ENCODE data around the gene RENBP. TPM values are rescaled to one million over a fixed set of nuclear protein-coding genes. Genes with fewer than 3 reads are reported as not detected.

RENBP gene
- total and polyA plus RNA-seq, 4 experiments from 2014 or later: 0.65 to 21.3 (median 17.2) TPM; not detected in 1

- CTCF ChIA-PET (ENCODE audit: partially characterized antibody): interaction anchor here (0.8 to 6.1 kb wide), 7 partner anchors 10 to 402 kb away, joined by 3 to 31 read pairs (median 3); no protein-coding TSS in a partner anchor
- H3K4me3 Mint-ChIP-seq: peak overlapping the region; percentile 100
- intact Hi-C loops (cut with micrococcal nuclease): loop anchor here (1.0 to 10.0 kb wide), 4 partner anchors 41 to 404 kb away; partner anchors contain the start of genes ARHGAP4, EMD, FLNA and IDH3G
- H3K9me3 Mint-ChIP-seq: peaks cover 0 to 3% (median 0%) of the 10 kb centered on the region in 8 donors
- peaks cover 4 to 18% of the 10 kb centered on the region in 2 donors for H3K36me3 Mint-ChIP-seq
- POLR2A ChIA-PET (ENCODE audit: partially characterized antibody): interaction anchor here (0.7 to 10.3 kb wide), 21 partner anchors 9 to 1012 kb away, joined by 3 to 176 read pairs (median 9); partner anchors contain the start of genes ARHGAP4, IDH3G, IRAK1 and NAA10
- Histone ChIP-seq H3K4me3 (ENCODE audit: low read length in 2 of 2) (peak overlapping the region; percentile 61 to 90), H3K4me1 (ENCODE audit: insufficient read depth, low read length) (peaks cover 47% of the 10 kb centered on the region), H3K36me3 (ENCODE audit: insufficient read depth, low read length) (no peaks in the 10 kb centered on the region), H3K27me3 (ENCODE audit: insufficient read depth, low read length) (no peaks in the 10 kb centered on the region), H3K9me3 (ENCODE audit: control insufficient read depth in 1 of 2, low read length in 2 of 2) (no peaks in the 10 kb centered on the region), H3K27ac (ENCODE audit: low read depth, low read length) (peak overlapping the region; percentile 99)
- peaks cover 21 to 59% (median 44%) of the 10 kb centered on the region in 4 donors for H3K4me1 Mint-ChIP-seq
- peaks cover 0 to 1% of the 10 kb centered on the region in 2 donors for H3K27me3 Mint-ChIP-seq
- peak overlapping the region; percentile 97 to 100 (median 100) for H3K27ac Mint-ChIP-seq
- peak; percentile 89 to 95 (median 92) for DNase-seq
These were observed 26.6 kb upstream of the RENBP start for GRCh38 chrX:153971124-153971449.

GRCh38 chrX:153970357-153971123 is 26.1 kb upstream of the RENBP start:
- DNase-seq: peak in 3 of 5 donors; percentile 23 to 58 (median 47)
- no peaks in the 10 kb centered on the region for H3K36me3 ChIP-seq (ENCODE audit: insufficient read depth, low read length)
- H3K9me3 Mint-ChIP-seq: peaks cover 0 to 3% (median 0%) of the 10 kb centered on the region in 8 donors
- peak overlapping the region; percentile 99 for H3K27ac ChIP-seq (ENCODE audit: low read depth, low read length)
- CTCF ChIA-PET (ENCODE audit: partially characterized antibody): interaction anchor here (1.0 to 6.1 kb wide), 6 partner anchors 19 to 403 kb away, joined by 3 to 31 read pairs (median 3); no protein-coding TSS in a partner anchor
- POLR2A ChIA-PET (ENCODE audit: partially characterized antibody): interaction anchor here (0.9 to 10.3 kb wide), 19 partner anchors 9 to 1012 kb away, joined by 3 to 176 read pairs (median 10); partner anchors contain the start of genes ARHGAP4, IDH3G, IRAK1 and NAA10
- peaks cover 4 to 18% of the 10 kb centered on the region in 2 donors for H3K36me3 Mint-ChIP-seq
- peaks cover 20 to 58% (median 43%) of the 10 kb centered on the region in 4 donors for H3K4me1 Mint-ChIP-seq
- H3K27me3 ChIP-seq (ENCODE audit: insufficient read depth, low read length): no peaks in the 10 kb centered on the region
- H3K4me1 ChIP-seq (ENCODE audit: insufficient read depth, low read length): peaks cover 52% of the 10 kb centered on the region
- intact Hi-C loops (cut with micrococcal nuclease): loop anchor here (1.0 to 10.0 kb wide), 4 partner anchors 42 to 404 kb away; partner anchors contain the start of genes ARHGAP4, EMD, FLNA and IDH3G
- H3K9me3 ChIP-seq (ENCODE audit: control insufficient read depth in 1 of 2, low read length in 2 of 2): no peaks in the 10 kb centered on the region
- peak overlapping the region; percentile 97 to 100 (median 100) for H3K27ac Mint-ChIP-seq
- peak overlapping the region; percentile 100 for H3K4me3 Mint-ChIP-seq
- peaks cover 0 to 1% of the 10 kb centered on the region in 2 donors for H3K27me3 Mint-ChIP-seq
- peak overlapping the region; percentile 36 to 90 for H3K4me3 ChIP-seq (ENCODE audit: low read length in 2 of 2)

- H3K36me3 Mint-ChIP-seq: peaks cover 4 to 18% of the 10 kb centered on the region in 2 donors
- peak in 1 of 5 donors; percentile 50 for DNase-seq
- Histone ChIP-seq H3K9me3 (ENCODE audit: control insufficient read depth in 1 of 2, low read length in 2 of 2) (no peaks in the 10 kb centered on the region), H3K27ac (ENCODE audit: low read depth, low read length) (peak overlapping the region; percentile 99), H3K4me1 (ENCODE audit: insufficient read depth, low read length) (peaks cover 57% of the 10 kb centered on the region), H3K27me3 (ENCODE audit: insufficient read depth, low read length) (no peaks in the 10 kb centered on the region), H3K4me3 (ENCODE audit: low read length in 2 of 2) (peak overlapping the region; percentile 61 to 90), H3K36me3 (ENCODE audit: insufficient read depth, low read length) (no peaks in the 10 kb centered on the region)
- H3K4me3 Mint-ChIP-seq: peak overlapping the region; percentile 92 to 100 (median 100)
- intact Hi-C loops (cut with micrococcal nuclease): loop anchor here (5.0 to 10.0 kb wide), 2 partner anchors 42 to 405 kb away; partner anchors contain the start of genes EMD and FLNA
- peaks cover 21 to 63% (median 46%) of the 10 kb centered on the region in 4 donors for H3K4me1 Mint-ChIP-seq
- ChIA-PET CTCF (ENCODE audit: partially characterized antibody) (interaction anchor here (1.3 to 6.1 kb wide), 2 partner anchors 19 to 22 kb away, joined by 3 to 31 read pairs; no protein-coding TSS in a partner anchor), POLR2A (ENCODE audit: partially characterized antibody) (interaction anchor here (0.9 to 10.3 kb wide), 13 partner anchors 10 to 427 kb away, joined by 3 to 176 read pairs (median 11); partner anchors contain the start of genes ARHGAP4 and IRAK1)
- H3K27ac Mint-ChIP-seq: peak overlapping the region; percentile 84 to 97 (median 94)
- peaks cover 0 to 3% (median 0%) of the 10 kb centered on the region in 8 donors for H3K9me3 Mint-ChIP-seq
- peaks cover 0 to 1% of the 10 kb centered on the region in 2 donors for H3K27me3 Mint-ChIP-seq
These were observed 25.5 kb upstream of the RENBP start for GRCh38 chrX:153969904-153970356.

- ChIA-PET CTCF (ENCODE audit: partially characterized antibody) (interaction anchor here (0.8 to 6.1 kb wide), 7 partner anchors 11 to 49 kb away, joined by 3 to 31 read pairs (median 12); partner anchors contain the start of gene ARHGAP4), POLR2A (ENCODE audit: partially characterized antibody) (interaction anchor here (0.9 to 10.3 kb wide), 12 partner anchors 10 to 404 kb away, joined by 3 to 176 read pairs (median 4); partner anchors contain the start of genes ARHGAP4 and IRAK1)
- H3K4me1 ChIP-seq (ENCODE audit: insufficient read depth, low read length): peaks cover 56% of the 10 kb centered on the region
- H3K36me3 Mint-ChIP-seq: peaks cover 4 to 18% of the 10 kb centered on the region in 2 donors
- intact Hi-C loops (cut with micrococcal nuclease): no loop called here
- DNase-seq: no peak
- no peaks in the 10 kb centered on the region for H3K36me3 ChIP-seq (ENCODE audit: insufficient read depth, low read length)
- H3K4me1 Mint-ChIP-seq: peaks cover 16 to 58% (median 41%) of the 10 kb centered on the region in 4 donors
- H3K4me3 Mint-ChIP-seq: peak overlapping the region; percentile 92 to 100 (median 100)
- no peaks in the 10 kb centered on the region for H3K9me3 Mint-ChIP-seq
- H3K27ac ChIP-seq (ENCODE audit: low read depth, low read length): peak overlapping the region; percentile 99
- H3K27ac Mint-ChIP-seq: peak overlapping the region; percentile 87 to 99 (median 95)
- H3K27me3 Mint-ChIP-seq: peaks cover 0 to 1% of the 10 kb centered on the region in 2 donors
- peak overlapping the region; percentile 61 to 90 for H3K4me3 ChIP-seq (ENCODE audit: low read length in 2 of 2)
- no peaks in the 10 kb centered on the region for H3K27me3 ChIP-seq (ENCODE audit: insufficient read depth, low read length)
- H3K9me3 ChIP-seq (ENCODE audit: control insufficient read depth in 1 of 2, low read length in 2 of 2): no peaks in the 10 kb centered on the region
These were observed 24.9 kb upstream of the RENBP start for GRCh38 chrX:153969125-153969903.

GRCh38 chrX:153968754-153969124 is 24.3 kb upstream of the RENBP start:
- Mint-ChIP-seq H3K4me1 (peaks cover 13 to 52% (median 37%) of the 10 kb centered on the region in 4 donors), H3K36me3 (peaks cover 4 to 18% of the 10 kb centered on the region in 2 donors), H3K9me3 (no peaks in the 10 kb centered on the region), H3K27me3 (peaks cover 0 to 1% of the 10 kb centered on the region in 2 donors), H3K4me3 (peak overlapping the region; percentile 92 to 100 (median 100)), H3K27ac (peak overlapping the region; percentile 94 to 99 (median 96))
- CTCF ChIA-PET (ENCODE audit: partially characterized antibody): interaction anchor here (0.8 to 6.1 kb wide), 10 partner anchors 12 to 81 kb away, joined by 3 to 31 read pairs (median 4); partner anchors contain the start of gene ARHGAP4
- POLR2A ChIA-PET (ENCODE audit: partially characterized antibody): interaction anchor here (0.9 to 10.3 kb wide), 13 partner anchors 9 to 404 kb away, joined by 3 to 176 read pairs (median 4); partner anchors contain the start of genes ARHGAP4 and IRAK1
- Histone ChIP-seq H3K4me1 (ENCODE audit: insufficient read depth, low read length) (peaks cover 50% of the 10 kb centered on the region), H3K36me3 (ENCODE audit: insufficient read depth, low read length) (peaks cover 5% of the 10 kb centered on the region), H3K27me3 (ENCODE audit: insufficient read depth, low read length) (no peaks in the 10 kb centered on the region), H3K4me3 (ENCODE audit: low read length in 2 of 2) (peak overlapping the region; percentile 42 to 90), H3K9me3 (ENCODE audit: control insufficient read depth in 1 of 2, low read length in 2 of 2) (no peaks in the 10 kb centered on the region), H3K27ac (ENCODE audit: low read depth, low read length) (peak overlapping the region; percentile 99)
- intact Hi-C loops (cut with micrococcal nuclease): no loop called here
- DNase-seq: peak in 4 of 5 donors; percentile 40 to 69 (median 44)

DNA sequence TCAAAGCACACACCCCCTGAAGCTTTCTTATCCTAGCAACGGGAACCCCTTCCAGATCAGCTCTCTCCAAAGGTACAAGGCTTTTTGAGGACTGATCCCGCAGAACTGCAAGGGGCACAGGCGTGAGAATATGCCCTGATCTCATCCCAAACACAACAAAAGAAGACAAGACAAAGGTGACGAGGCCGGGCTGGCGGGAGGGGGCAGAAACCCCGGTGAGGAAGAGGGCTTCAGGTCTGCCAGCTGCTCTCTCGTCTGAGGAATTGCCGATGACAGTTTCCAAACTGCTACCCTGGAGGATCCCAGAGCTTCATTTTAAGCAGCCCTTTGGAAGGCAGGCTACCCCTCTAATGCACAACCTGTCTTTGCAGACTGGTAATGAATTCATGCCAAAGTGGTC is 23.8 kb upstream of the RENBP start:
- Mint-ChIP-seq H3K4me1 (peaks cover 13 to 47% (median 32%) of the 10 kb centered on the region in 4 donors), H3K36me3 (peaks cover 4 to 18% of the 10 kb centered on the region in 2 donors), H3K27ac (peak overlapping the region; percentile 94 to 99 (median 96)), H3K9me3 (no peaks in the 10 kb centered on the region), H3K27me3 (peaks cover 0 to 1% of the 10 kb centered on the region in 2 donors), H3K4me3 (peak overlapping the region; percentile 92 to 100 (median 100))
- Histone ChIP-seq H3K9me3 (ENCODE audit: control insufficient read depth in 1 of 2, low read length in 2 of 2) (no peaks in the 10 kb centered on the region), H3K27ac (ENCODE audit: low read depth, low read length) (peak overlapping the region; percentile 99), H3K27me3 (ENCODE audit: insufficient read depth, low read length) (no peaks in the 10 kb centered on the region), H3K36me3 (ENCODE audit: insufficient read depth, low read length) (peaks cover 10% of the 10 kb centered on the region), H3K4me3 (ENCODE audit: low read length in 2 of 2) (peak overlapping the region; percentile 42 to 90), H3K4me1 (ENCODE audit: insufficient read depth, low read length) (peaks cover 45% of the 10 kb centered on the region)
- peak in 1 of 5 donors; percentile 44 for DNase-seq
- intact Hi-C loops (cut with micrococcal nuclease): no loop called here
- ChIA-PET CTCF (ENCODE audit: partially characterized antibody) (interaction anchor here (1.0 to 6.1 kb wide), 10 partner anchors 12 to 82 kb away, joined by 3 to 31 read pairs (median 6); partner anchors contain the start of gene ARHGAP4), POLR2A (ENCODE audit: partially characterized antibody) (interaction anchor here (0.8 to 10.3 kb wide), 15 partner anchors 9 to 405 kb away, joined by 3 to 176 read pairs (median 4); partner anchors contain the start of genes ARHGAP4 and IRAK1)
